Raji (cell line): ENCODE data around the gene TTLL7.

Experiments
- POLR2A ChIP-seq: IDR thresholded peaks from 2 replicates; pipeline ENCODE4 v1.6.1; 2011; ENCODE audit warnings: low read depth, low read length, control low read depth; ENCODE audit not compliant: insufficient read depth

Gene TTLL7

DNA sequence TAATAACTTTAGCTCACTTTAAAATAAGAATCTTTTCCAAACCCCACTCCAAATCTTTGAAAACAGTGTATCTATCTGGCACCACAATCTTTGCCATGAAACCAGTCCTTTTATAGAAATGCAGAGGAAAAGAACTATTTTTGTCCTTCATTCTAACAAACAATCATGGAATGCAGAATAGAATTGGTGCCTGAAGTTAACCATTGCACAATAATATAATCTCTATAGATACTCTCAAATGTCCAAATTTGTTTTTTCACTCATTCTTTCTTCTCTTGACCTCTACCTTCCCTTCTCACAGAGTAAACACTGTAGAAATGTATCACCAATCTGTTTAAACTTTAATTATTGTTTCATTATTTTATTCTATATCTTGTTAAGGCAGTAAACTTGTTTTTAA, 34.8 kb downstream of the TTLL7 start:
- TF ChIP-seq POLR2A = no peak

DNA sequence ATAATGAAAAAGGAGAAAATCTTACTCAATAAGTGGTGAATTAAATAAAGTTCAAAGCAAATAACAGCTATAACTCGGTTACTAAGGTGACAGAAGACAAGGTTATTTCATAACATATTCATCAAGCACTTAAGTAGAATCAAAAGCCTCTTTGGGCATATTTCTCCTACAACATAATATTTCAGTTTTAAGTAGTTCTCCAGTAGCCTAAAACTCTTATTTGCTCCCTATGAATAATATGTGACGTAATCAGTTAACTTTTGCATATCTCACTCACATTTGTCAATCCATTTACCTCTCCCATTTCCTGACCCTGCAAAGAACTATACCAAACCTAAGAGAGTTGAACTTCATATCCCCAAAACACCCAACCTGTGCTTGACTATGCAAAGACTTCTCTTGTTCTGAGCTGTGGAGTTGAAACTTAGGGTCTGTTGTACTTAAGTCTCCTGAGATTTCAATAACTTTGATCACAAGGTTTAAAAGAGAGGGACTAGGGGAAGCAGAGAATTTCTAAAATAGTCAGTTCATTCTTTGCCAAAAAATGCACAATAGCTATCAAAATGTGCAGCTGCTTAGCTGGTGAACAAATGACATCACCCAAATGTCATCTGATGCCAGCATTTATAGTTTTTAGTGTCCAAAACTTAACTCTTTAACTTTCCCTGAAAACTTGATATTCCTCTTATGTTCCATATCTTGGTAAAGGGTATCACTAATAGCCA, 37.2 kb downstream of the TTLL7 start:
- TF ChIP-seq POLR2A = no peak

DNA sequence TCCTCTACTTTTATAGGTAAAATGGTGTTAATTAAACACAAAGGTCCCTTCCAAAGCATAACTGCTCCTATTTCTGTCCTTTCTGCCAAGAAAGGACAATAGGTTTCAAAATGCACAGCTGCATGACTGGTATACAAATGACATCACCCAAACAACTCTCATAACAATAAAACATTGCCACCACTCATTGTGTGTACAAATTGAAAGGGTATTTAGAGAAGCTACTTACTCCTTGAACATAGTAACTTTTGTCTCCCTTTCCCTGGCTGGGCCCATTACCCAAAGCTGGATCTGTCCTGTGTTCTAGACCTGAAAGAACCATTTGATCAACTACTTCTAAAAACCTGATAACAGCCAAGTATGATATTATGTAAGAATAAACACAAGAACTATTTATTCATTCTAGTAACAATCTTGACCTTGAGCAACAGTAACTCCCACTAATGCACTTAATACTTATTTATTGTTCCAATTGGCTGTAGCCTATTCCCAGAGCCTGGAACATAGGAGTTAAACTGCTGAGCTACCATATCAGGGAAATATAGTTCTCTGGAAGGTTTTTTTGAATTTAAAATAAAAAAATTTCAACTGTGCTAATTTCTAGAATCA, 38.2 kb downstream of the TTLL7 start:
- no peak for TF ChIP-seq POLR2A

DNA sequence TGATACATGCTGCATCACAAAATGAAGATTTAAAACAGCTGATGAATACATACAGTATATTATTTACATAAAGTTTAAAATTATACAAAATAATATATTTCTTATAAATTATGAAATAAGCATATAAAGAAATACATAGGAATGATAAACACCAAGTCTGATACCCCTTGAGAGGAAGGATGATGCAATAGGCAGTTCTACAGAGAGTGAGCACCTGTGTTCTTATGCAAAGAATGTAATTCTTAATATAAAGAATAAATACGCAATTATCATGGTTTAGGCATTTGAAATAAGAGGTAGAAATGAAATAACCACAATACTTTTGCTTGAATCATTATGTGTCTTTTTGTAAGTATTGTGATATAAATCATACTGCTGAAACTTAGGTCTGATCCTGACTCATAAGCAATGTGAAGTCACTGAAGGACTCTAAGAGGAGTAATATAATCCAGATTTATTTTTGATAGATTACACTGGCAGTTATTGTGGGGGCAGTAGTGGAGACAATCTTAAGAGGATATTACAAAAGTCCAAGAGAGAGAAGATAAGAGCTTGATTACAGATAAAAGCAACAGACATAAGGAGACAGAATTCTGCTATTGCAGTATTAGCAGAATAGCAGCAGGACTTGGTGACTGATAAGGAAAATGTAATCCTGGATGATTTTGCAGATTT, 39.0 kb downstream of the TTLL7 start:
- TF ChIP-seq POLR2A = no peak

DNA sequence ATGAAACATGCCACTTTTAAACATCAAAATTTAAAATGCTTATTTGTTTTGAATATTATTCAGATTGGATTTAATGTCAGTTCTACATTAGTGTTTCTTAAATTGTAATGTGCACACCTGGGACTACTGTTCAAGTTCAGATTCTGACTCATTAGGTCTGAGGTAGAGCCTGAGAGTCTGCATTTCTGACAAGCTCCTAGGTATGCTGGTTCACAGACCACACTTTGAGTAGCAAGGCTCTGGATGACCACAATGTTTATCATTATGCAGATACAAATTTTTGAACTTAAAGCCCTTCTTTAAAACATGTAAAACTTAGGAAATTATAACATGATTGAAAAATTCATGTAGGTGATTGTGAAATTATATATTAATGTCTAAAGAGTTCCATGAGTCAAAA, 40.2 kb downstream of the TTLL7 start:
- TF ChIP-seq POLR2A = no peak

DNA sequence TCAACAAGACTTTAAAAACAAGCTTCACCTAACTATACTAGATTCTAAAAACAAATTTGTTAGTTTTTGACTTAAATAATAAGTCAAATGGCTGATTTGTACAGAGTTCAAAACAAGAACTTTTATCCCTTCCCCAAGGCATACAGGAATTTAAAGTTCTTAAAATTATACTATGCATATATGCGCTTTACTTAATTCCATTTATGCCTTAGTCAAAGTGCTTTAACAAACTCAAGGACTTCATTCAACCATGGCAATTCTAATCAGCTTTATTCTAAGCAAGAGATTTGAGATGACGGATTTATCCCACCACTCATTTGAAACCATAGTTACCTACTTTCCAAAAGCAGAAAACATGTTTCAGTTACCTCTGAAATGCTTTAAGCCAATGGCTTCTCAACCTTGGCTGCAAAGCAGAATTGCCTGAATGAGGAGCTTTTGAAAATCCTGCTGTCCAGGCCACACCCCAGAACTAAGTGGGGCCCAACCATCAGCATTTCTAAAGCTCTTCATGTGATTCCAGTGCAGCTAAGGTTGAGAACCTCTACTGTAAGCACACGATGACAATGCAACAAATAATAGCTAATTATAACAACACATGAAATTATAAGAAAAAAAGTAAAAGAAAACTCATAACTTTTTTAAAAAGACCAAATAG, 44.6 kb downstream of the TTLL7 start:
- TF ChIP-seq POLR2A = no peak

DNA sequence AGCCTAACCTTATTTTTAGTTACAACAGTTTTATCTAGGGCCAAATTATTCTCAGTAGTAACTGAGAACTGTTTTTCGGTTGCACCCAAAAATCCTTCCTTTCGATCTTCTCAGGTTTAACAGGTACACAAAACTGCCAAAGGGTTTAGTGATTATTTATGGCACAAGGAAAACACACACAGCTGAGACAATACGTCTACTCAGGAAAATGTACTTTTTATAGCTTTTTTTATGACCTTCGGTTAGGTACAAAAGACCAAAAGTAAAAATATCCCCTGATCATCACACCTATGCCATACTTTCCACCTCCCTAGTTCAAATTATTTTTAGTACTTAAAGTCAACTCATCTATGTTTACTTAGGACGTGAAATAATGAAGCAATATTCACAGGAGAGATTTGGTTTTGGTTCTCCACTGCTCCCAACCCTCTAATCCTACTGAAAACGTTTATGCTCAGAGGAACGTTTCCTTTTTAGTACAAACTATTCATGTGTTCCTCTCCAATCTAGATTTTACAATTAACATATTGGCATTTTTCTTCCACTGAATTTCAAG, 48.7 kb downstream of the TTLL7 start:
- TF ChIP-seq POLR2A = no peak

DNA sequence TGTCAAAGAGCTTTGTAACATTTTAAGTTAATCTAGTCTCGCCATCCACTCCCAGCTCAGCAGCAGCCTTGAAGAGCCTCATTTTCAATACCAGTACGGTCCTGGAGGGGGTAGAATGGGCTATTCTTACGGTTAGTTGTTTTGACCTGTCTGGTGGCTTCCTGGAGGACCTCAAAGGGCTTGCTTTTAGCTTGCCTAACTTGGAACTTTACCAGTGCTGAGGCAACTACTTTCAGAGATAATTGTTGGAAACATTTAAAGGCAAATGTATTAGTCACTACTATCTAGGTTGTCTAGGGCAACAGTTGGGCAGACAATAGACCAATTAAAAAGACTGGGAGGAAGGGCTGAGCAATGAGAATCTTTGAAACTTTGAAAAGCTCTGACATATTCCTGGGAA, 56.0 kb downstream of the TTLL7 start:
- TF ChIP-seq POLR2A = no peak

DNA sequence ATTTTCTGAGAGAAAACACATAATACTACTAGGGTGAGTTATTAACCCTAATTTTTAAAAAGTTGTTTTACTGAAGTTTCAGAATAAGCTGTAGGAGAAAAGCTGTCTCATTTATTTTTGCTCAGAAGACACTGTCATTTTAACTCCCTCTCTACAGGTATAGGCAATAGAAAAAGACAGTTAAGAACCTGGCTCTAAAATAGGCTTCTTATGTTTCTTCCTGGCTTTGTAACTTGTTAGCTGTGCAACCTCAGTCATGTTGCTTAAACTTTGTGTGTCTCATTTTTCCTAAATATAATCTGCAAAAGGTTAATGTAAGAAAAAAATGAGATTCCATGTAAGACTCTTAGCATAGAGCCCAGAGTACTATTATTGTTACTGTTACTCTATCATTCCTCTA, 64.4 kb downstream of the TTLL7 start:
- no peak for TF ChIP-seq POLR2A

DNA sequence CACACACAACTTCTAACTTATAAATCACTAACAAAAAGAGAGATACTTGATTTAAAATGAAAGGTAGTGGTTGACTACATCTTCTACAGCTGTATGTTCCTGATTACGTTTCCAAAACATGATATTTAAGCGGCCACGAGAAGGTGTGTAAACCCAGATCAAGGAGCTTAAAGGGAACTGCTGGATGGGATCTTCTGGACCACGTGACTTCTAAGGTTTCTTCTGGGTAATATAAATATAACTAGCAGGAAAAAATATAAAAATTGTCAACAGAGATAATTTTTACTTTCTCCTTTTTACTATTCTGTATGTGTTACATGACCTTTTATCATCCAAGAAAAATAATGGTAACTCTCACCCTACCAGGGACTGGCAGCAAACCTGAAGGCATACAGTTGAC, 66.2 kb downstream of the TTLL7 start:
- no peak for TF ChIP-seq POLR2A

DNA sequence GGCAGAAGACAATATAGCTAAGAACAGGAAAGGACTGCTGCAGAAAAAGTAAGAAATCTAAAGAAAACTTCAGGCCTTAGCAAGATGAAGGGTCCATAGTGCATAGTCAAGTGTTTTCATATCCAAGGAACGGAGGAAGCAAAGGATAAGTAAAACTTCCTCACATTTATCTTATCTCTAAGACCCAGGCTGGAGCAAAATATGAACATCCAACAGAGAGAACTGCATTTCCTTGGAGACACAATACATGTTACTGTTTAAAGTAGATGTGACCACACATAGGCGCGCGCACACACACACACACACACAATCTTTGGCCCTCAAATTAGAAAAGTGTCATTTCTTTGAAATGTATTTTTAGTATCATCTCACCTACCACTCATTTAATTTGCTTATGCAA, 66.7 kb downstream of the TTLL7 start:
- no peak for TF ChIP-seq POLR2A

DNA sequence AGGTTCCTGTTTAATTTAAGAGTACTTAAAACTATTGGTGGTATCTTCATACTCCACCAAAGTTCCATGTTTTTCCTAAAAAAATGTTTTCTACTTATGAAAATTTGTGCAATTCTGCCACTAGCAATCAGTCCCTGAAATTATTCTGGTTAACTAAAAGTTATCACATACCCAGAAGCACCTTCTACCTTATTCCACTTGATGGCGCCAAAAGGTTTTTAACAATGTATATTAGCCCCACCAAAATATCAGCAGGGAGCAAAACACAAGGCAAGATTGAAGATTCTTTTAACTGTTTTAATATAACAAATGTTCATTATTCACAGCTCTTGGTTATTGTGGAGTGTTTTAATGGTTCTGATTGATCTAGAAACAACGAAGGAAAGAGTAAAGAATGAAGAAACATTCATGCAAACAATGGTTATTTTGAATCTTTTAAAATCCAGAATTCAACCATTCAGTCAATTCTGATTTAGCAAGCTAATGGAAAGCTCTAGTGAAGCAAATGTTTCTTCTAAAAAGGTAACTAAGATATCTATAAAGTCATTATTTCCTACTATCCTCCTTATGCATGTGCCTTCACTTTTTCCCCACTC, 67.2 kb downstream of the TTLL7 start:
- TF ChIP-seq POLR2A = no peak

DNA sequence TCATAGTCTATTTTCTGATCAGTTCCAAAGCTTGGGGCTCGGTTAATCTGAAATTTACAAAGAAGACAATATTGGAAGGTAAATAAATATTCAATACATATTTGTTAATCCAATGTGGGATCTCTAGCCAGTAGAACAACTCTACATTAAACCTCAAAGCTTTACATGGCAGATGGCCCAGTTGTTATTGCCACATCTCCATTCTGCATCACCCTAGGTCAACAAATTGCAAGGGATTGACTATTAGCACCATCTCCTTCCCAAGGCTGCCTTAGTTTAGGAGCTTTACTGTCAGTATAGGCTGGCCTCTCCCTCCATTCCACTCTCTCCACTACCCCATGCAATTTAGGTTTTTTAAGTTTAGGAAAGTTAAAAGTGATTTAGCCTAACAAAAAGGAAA, 69.7 kb downstream of the TTLL7 start:
- TF ChIP-seq POLR2A = no peak

DNA sequence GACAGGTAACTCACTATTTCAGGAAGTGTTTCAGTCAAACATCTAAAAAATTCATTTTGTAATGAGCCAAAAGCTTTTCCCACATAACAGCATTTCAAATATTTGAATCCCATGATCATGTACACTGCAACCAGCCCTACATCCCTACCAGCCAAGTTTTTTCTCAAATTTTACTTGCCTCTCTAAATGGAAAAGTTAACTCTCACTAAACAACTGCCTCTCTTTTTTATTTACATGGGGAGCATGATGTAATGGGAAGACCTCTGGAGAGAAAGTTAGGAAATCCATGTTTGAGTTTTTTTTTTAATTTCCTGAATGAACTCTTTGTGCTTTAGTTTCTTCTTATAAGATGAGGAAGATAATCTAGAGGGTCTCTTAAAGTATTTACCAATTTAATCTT, 70.5 kb downstream of the TTLL7 start:
- TF ChIP-seq POLR2A = no peak

DNA sequence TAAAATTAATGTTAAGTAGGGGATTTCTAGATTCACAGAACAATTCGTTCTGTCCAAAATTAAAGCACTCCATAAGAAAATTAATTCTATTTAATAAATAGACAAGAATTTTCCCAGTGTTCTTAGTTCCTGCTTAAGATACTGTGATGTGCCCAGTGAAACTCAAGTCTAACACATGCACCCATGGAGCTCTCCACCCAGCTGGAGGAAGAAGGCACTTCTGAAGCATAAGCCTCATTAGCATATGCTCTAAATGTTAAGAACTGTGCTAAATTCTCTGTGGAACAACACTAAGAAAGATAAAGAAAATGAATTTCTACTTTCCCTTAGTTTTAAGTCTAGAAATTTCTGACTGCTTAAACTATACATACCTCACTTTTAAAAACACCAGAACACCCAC, 71.2 kb downstream of the TTLL7 start:
- TF ChIP-seq POLR2A = no peak
